Raji (cell line): ENCODE results near the gene ANKRD63.

ENCODE experiments used
- POLR2A ChIP-seq: IDR thresholded peaks from 2 replicates; pipeline ENCODE4 v1.6.1; 2011; ENCODE audit warnings: low read depth, low read length, control low read depth; ENCODE audit not compliant: insufficient read depth

Gene ANKRD63

DNA sequence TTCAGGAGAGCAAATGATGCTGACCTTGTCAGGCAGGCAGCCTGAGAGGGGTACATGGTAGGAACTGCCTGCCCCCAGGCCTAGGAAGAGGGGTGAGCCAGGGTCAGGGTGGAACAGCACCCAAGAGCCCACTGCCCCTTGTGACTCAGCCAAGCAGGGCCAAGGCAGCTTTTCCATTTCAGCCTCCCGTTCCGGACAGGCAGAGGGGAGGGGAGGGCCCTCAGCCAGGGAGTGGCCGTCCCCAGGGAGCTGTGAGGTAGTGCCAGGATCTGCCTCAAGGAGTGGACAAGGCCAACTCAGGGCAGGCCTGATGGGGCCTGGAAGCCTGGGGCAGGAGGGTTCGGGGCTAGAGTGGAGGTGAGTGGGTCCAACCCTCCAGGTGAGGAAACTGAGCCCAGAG lies 5.1 kb upstream of the ANKRD63 start:
- TF ChIP-seq POLR2A, result no peak

GRCh38 chr15:40287505-40287904 lies 4.6 kb upstream of the ANKRD63 start:
- no peak for TF ChIP-seq POLR2A

GRCh38 chr15:40286794-40287193 lies 3.9 kb upstream of the ANKRD63 start:
- TF ChIP-seq POLR2A, result no peak

- no peak for TF ChIP-seq POLR2A
These were observed 3.2 kb upstream of the ANKRD63 start for GRCh38 chr15:40286061-40286532.

DNA sequence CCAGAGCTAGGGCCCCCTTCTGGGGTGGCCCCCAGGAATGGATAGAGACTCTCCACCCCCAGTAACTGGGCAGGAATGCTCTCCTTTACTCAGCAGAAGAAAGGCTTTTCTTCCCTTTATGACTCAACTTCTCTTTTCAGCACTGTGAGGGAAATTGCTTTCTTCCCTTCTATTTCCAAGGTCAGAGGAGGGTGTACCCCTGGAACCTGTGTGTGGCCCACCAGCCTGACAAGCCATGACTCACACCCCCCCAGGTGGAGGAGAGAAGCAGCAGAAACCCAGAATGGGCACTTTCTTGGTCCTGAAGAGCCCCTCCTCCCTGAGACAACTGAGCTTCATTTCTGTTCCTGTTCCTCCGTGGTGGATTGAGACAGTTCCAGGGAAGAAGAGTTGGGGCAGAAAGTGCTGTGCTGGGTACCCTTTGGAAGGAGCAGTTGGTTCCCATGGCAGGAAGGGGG lies 2.7 kb upstream of the ANKRD63 start:
- TF ChIP-seq POLR2A, result no peak

- TF ChIP-seq POLR2A, result no peak
These were observed 2.3 kb upstream of the ANKRD63 start for GRCh38 chr15:40285151-40285550.

- TF ChIP-seq POLR2A, result no peak
These were observed 894 bp upstream of the ANKRD63 start for GRCh38 chr15:40283615-40284300.

GRCh38 chr15:40282147-40282868 lies 556 bp downstream of the ANKRD63 start:
- TF ChIP-seq POLR2A, result no peak

- TF ChIP-seq POLR2A, result no peak
These were observed 1.1 kb downstream of the ANKRD63 start for GRCh38 chr15:40281801-40282146.

GRCh38 chr15:40281057-40281800 lies 1.6 kb downstream of the ANKRD63 start:
- no peak for TF ChIP-seq POLR2A

DNA sequence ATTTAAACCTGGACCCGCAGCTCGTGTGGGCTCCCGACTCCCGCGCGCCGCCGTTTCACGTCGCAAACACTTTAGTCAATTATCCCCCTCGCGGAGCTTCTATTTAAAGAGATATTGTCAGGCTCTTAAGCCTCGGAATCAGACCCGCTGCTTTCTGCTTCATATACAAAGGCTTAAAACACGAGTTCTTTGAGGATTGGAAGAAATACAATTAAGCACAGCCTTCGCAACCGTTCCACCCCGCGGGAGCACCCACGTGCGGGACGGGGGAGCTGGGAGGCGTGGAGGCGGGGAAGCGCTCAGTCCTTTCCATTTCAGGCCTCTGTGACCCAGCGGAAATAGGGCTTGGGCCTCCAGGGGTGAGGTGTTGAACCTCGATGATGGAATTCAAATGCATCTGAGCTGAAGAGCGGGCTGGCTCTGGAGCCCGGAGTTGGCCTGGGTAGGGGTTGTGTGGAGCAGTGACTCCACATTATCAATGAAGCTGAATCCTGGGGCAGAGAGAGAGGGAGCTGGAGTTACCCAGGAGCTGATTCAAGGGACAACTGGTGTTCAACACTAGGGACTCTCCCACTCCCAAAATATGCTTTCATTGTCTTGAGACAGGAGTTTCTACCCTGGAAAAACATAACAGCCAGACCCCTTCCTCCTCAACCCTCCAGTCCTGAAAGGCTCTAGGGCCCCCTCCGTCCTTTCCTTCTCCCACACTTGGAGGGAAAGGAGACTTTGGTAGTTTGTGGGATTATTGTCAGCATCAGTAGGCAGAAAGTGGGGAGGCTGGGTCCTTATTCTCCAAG lies 2.4 kb downstream of the ANKRD63 start:
- no peak for TF ChIP-seq POLR2A

GRCh38 chr15:40279437-40280141 lies 3.3 kb downstream of the ANKRD63 start:
- no peak for TF ChIP-seq POLR2A

GRCh38 chr15:40278026-40278425 lies 4.8 kb downstream of the ANKRD63 start:
- no peak for TF ChIP-seq POLR2A

DNA sequence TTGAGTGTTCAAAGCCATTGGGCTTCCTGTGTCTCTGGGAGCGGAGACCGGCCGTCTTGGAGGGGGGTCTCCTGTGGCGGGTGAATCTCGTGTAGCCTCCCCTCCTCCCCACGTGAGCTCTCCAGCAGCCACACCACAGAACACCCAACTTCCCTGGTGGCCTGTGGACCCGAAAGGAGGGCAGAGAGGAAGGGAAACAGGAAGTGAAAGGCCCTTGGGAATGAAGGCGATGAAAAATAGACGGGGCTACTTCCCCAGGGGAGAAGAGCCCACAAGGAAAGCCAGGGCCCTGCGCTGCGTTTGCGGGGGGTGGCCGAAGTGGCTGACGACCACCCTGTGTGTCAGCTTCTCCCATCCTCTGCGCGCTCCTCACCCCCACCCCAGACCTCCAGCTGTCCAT lies 5.4 kb downstream of the ANKRD63 start:
- no peak for TF ChIP-seq POLR2A
